Loucy (cell line): ENCODE measurements around the gene CD38.

Experiments
- H2AFZ ChIP-seq: fragments of 200-600 bp; sonication (generic); 2 replicates; pipeline ENCODE4 v1.6.0; 2016; ENCODE audit warnings: antibody characterized with exemption, mild to moderate bottlenecking, low read length, moderate library complexity
- H3F3A ChIP-seq: fragments of 200-600 bp; 2 replicates; pipeline ENCODE4 v1.6.0; 2016; ENCODE audit warnings: antibody characterized with exemption, low read depth, mild to moderate bottlenecking
- H3K27me3 ChIP-seq: fragments of 200-600 bp; sonication (generic); 2 replicates; pipeline ENCODE4 v1.6.1; 2014; ENCODE audit warnings: low read length, mild to moderate bottlenecking; ENCODE audit not compliant: insufficient read depth, poor library complexity, severe bottlenecking
- H3K36me3 ChIP-seq: fragments of 200-600 bp; sonication (generic); 2 replicates; pipeline ENCODE4 v1.6.1; 2016; ENCODE audit warnings: low read length; ENCODE audit not compliant: insufficient read depth
- H3K4me1 ChIP-seq: fragments of 200-600 bp; sonication (generic); 2 replicates; pipeline ENCODE4 v1.5.1; 2014; ENCODE audit warnings: low read length, mild to moderate bottlenecking; ENCODE audit not compliant: insufficient read depth, poor library complexity, severe bottlenecking
- H3K4me2 ChIP-seq: fragments of 200-600 bp; sonication (generic); 2 replicates; pipeline ENCODE4 v1.6.0; 2014; ENCODE audit warnings: antibody characterized with exemption, low read length, low read depth, mild to moderate bottlenecking; ENCODE audit not compliant: poor library complexity, severe bottlenecking
- H3K4me3 ChIP-seq: fragments of 200-600 bp; sonication (generic); 2 replicates; pipeline ENCODE4 v1.5.1; 2014; ENCODE audit warnings: low read length, mild to moderate bottlenecking, mixed read lengths; ENCODE audit not compliant: poor library complexity, severe bottlenecking
- H3K79me2 ChIP-seq: fragments of 200-600 bp; sonication (generic); 2 replicates; pipeline ENCODE4 v1.6.1; 2014; ENCODE audit warnings: low read length; ENCODE audit not compliant: insufficient read depth
- H3K9ac ChIP-seq: fragments of 200-600 bp; sonication (generic); 2 replicates; pipeline ENCODE4 v1.6.0; 2014; ENCODE audit warnings: mild to moderate bottlenecking, low read depth, low read length, moderate library complexity; ENCODE audit not compliant: poor library complexity, severe bottlenecking
- H3K9me2 ChIP-seq: fragments of 200-600 bp; sonication (generic); replicated peaks from 2 replicates; pipeline ENCODE4 v1.6.1; 2016; ENCODE audit warnings: low read depth, low read length, mixed read lengths
- H3K9me3 ChIP-seq: fragments of 200-600 bp; sonication (generic); 2 replicates; pipeline ENCODE4 v1.6.1; 2014; ENCODE audit warnings: mild to moderate bottlenecking, antibody characterized with exemption, low read length, low read depth; ENCODE audit not compliant: insufficient read depth
- H4K20me1 ChIP-seq: fragments of 200-600 bp; sonication (generic); 2 replicates; pipeline ENCODE4 v1.6.0; 2014; ENCODE audit warnings: antibody characterized with exemption, low read length, mild to moderate bottlenecking; ENCODE audit not compliant: insufficient read depth, poor library complexity, severe bottlenecking
- CTCF ChIP-seq: fragments of 200-600 bp; sonication (generic); conservative IDR thresholded peaks from 2 replicates; pipeline ENCODE4 v1.5.1; 2014; ENCODE audit warnings: mild to moderate bottlenecking, antibody characterized with exemption, low read length
- EZH2phosphoT487 ChIP-seq: fragments of 200-600 bp; IDR thresholded peaks from 2 replicates; pipeline ENCODE4 v1.6.1; 2018; ENCODE audit warnings: antibody characterized with exemption, mild to moderate bottlenecking, moderate library complexity, borderline replicate concordance

The CD38 gene

GRCh38 chr4:15735536-15735935 lies 42.6 kb upstream of the CD38 start:
- Histone ChIP-seq H3K4me1 (peaks cover 49% of the 10 kb centered on the region), H3K27me3 (no peaks in the 10 kb centered on the region), H3K4me3 (no peak overlapping the region), H3F3A (no peaks in the 10 kb centered on the region), H3K36me3 (no peaks in the 10 kb centered on the region), H4K20me1 (no peaks in the 10 kb centered on the region), H3K79me2 (no peaks in the 10 kb centered on the region), H2AFZ (no peak overlapping the region; the same call in 1 of the 2 replicates), H3K9ac (no peak overlapping the region), H3K4me2 (no peak overlapping the region), H3K9me3 (no peaks in the 10 kb centered on the region), H3K9me2 (no peaks in the 10 kb centered on the region)
- no peak for TF ChIP-seq EZH2phosphoT487
- no peak for TF ChIP-seq CTCF

GRCh38 chr4:15736514-15737050 lies 41.5 kb upstream of the CD38 start:
- Histone ChIP-seq H4K20me1 (no peaks in the 10 kb centered on the region), H3K9me3 (no peaks in the 10 kb centered on the region; the same call in 1 of the 2 replicates)
- TF ChIP-seq CTCF (no peak), EZH2phosphoT487 (no peak)

GRCh38 chr4:15737255-15737654 lies 40.9 kb upstream of the CD38 start:
- Histone ChIP-seq H4K20me1 (no peaks in the 10 kb centered on the region), H3K9ac (no peak overlapping the region), H3K4me3 (no peak overlapping the region), H3K36me3 (no peaks in the 10 kb centered on the region), H2AFZ (no peak overlapping the region), H3K4me1 (peaks cover 45% of the 10 kb centered on the region), H3K9me3 (peaks cover 5% of the 10 kb centered on the region; the same call in 1 of the 2 replicates), H3K27me3 (no peaks in the 10 kb centered on the region), H3K79me2 (no peaks in the 10 kb centered on the region), H3F3A (no peaks in the 10 kb centered on the region; the same call in 1 of the 2 replicates), H3K9me2 (no peaks in the 10 kb centered on the region), H3K4me2 (no peak overlapping the region)
- peak; percentile 60 for TF ChIP-seq CTCF
- no peak for TF ChIP-seq EZH2phosphoT487

More at GRCh38 chr4:15736514-15737050, 41.5 kb upstream of the CD38 start:
- H3K4me1 ChIP-seq: peaks cover 45% of the 10 kb centered on the region
- H3K79me2 ChIP-seq: no peaks in the 10 kb centered on the region
- H2AFZ ChIP-seq: no peak overlapping the region
- H3F3A ChIP-seq: no peaks in the 10 kb centered on the region
- H3K9me2 ChIP-seq: no peaks in the 10 kb centered on the region
- H3K4me2 ChIP-seq: no peak overlapping the region
- H3K36me3 ChIP-seq: no peaks in the 10 kb centered on the region
- H3K9ac ChIP-seq: no peak overlapping the region
- H3K4me3 ChIP-seq: no peak overlapping the region
- no peaks in the 10 kb centered on the region for H3K27me3 ChIP-seq
